Measurements from ENCODE around the gene BRD9.
"Not testable (repeated sequence)": the region's sequence is repeated elsewhere in the genome, so short reads cannot be mapped to it uniquely, and the experiment has no call there.

Gene BRD9

GRCh38 chr5:856531-857425, 35.8 kb downstream of the BRD9 start:
- DNase-seq = no peak

GRCh38 chr5:855771-856530, 36.6 kb downstream of the BRD9 start:
- DNase-seq = no peak

- DNase-seq = no peak
These were observed 37.4 kb downstream of the BRD9 start for GRCh38 chr5:854966-855743.

- no peak for DNase-seq
These were observed 38.4 kb downstream of the BRD9 start for GRCh38 chr5:854217-854616.

- not testable (repeated sequence) for DNase-seq
These were observed 39.0 kb downstream of the BRD9 start for GRCh38 chr5:853416-854090.

- no peak for DNase-seq
These were observed 39.9 kb downstream of the BRD9 start for GRCh38 chr5:852431-853401.

- DNase-seq = no peak
These were observed 40.6 kb downstream of the BRD9 start for GRCh38 chr5:852018-852417.

- no peak for DNase-seq
These were observed 41.0 kb downstream of the BRD9 start for GRCh38 chr5:851553-851952.

GRCh38 chr5:851076-851475, 41.5 kb downstream of the BRD9 start:
- no peak for DNase-seq

GRCh38 chr5:850511-851006, 42.0 kb downstream of the BRD9 start, which contains the start of gene ZDHHC11:
Gene ZDHHC11, minus strand, starts transcription at chr5:850986. Its CDS starts 384 bp downstream, at chr5:850602.
- DNase-seq = no peak

- DNase-seq = no peak
These were observed 42.8 kb downstream of the BRD9 start for GRCh38 chr5:849651-850301.

GRCh38 chr5:848671-849111, 43.9 kb downstream of the BRD9 start:
- DNase-seq = no peak

- DNase-seq = not testable (repeated sequence)
These were observed 44.9 kb downstream of the BRD9 start for GRCh38 chr5:847736-848135.

GRCh38 chr5:847212-847611, 45.4 kb downstream of the BRD9 start:
- DNase-seq = not testable (repeated sequence)

- not testable (repeated sequence) for DNase-seq
These were observed 46.0 kb downstream of the BRD9 start for GRCh38 chr5:846602-847091.

- not testable (repeated sequence) for DNase-seq
These were observed 46.7 kb downstream of the BRD9 start for GRCh38 chr5:845676-846601.

- not testable (repeated sequence) for DNase-seq
These were observed 47.4 kb downstream of the BRD9 start for GRCh38 chr5:845031-845675.

GRCh38 chr5:844426-844825, 48.2 kb downstream of the BRD9 start:
- DNase-seq = not testable (repeated sequence)

Measured in NCI-H510A (cell line).